ENCODE results near the gene NFIA.

Gene NFIA

DNA sequence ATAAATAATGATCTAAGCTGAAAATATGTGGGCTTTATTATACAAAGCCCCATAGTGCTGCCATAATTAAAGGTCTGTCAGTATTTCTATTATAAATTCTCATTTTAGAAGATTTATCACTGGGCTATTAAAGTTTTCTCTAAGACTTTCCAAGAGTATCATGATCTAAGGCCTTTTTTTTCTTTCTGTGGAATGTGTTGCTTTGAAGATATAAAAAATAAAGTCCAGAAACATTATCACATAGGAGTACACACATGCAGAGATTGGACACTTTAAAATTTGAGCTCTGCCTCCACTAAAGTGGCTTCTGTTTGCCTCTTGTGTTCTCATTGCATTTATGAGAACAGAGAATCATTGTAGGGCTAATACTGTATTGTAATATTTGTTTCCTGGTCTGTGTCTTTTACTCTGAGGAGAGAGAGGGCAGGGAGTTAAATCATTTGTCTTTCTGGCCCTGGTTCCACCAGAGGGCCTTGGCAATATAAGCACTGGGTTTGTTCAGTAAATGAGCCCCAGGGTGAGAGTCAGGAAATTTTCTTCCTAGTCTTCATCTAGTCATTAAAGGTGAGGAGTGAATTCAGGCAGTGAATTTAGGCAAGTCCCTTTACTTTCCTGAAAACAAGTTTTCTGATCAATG is 70.2 kb downstream of the NFIA start:
- Histone ChIP-seq H3K36me3 (ENCODE audit: insufficient read depth, low read length) (no peaks in the 10 kb centered on the region), H3K27me3 (ENCODE audit: control insufficient read depth, insufficient read depth, low read length) (no peaks in the 10 kb centered on the region), H3K4me3 (ENCODE audit: low read length) (no peak overlapping the region), H3K9ac (ENCODE audit: low read depth, low read length) (no peak overlapping the region), H3K9me3 (replicated peaks; ENCODE audit: low read length) (no peaks in the 10 kb centered on the region), H3K4me1 (ENCODE audit: control insufficient read depth, insufficient read depth, low read length) (peaks cover 8% of the 10 kb centered on the region), H3K4me2 (ENCODE audit: low read length) (no peak overlapping the region)

DNA sequence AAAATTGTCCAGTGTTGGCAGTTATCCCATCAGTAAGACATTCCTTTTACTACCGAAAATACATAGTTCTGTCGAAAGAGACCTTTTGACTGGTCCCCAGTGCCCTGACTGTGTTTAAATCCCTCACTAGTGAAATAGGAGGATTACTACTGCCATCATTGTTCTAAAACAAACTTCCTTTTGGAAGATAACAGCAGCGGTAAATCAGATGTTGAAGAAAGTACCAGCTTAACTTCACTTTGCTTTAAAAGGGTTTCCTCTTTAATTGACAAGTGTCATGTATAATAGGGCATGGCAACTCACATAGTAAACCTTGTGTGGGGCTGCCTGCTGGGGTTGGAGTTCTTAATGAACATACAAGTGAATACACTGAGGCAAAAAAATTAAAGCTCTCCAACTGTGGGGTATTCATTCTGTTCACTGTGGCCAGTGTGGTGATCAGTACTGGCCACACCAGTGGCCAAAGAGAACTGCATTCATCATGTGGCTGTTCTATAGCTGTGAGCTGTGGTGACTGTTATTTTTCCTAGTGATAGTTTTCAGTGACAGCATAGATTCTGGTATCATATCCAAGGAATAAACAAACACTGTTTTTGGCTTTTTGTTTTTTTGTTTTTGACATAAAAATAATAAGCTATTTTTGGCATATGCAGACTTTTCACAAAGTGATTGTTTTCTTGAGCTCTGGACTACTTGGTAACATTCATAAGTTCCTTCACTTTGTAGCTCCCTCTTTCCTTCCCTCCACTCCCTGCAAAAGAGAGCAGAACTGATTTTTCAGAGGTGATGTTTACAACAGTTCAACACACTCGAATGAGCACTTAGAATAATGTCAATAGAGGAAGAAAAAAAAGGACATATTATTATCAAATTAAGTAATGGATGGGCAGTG is 74.5 kb downstream of the NFIA start:
- Histone ChIP-seq H3K9ac (ENCODE audit: low read depth, low read length) (peak overlapping the region; percentile 7), H3K36me3 (ENCODE audit: insufficient read depth, low read length) (no peaks in the 10 kb centered on the region), H3K27me3 (ENCODE audit: control insufficient read depth, insufficient read depth, low read length) (no peaks in the 10 kb centered on the region), H3K9me3 (replicated peaks; ENCODE audit: low read length) (no peaks in the 10 kb centered on the region), H3K4me2 (ENCODE audit: low read length) (peak overlapping the region; percentile 29), H3K4me1 (ENCODE audit: control insufficient read depth, insufficient read depth, low read length) (peaks cover 18% of the 10 kb centered on the region), H3K4me3 (ENCODE audit: low read length) (no peak overlapping the region)

DNA sequence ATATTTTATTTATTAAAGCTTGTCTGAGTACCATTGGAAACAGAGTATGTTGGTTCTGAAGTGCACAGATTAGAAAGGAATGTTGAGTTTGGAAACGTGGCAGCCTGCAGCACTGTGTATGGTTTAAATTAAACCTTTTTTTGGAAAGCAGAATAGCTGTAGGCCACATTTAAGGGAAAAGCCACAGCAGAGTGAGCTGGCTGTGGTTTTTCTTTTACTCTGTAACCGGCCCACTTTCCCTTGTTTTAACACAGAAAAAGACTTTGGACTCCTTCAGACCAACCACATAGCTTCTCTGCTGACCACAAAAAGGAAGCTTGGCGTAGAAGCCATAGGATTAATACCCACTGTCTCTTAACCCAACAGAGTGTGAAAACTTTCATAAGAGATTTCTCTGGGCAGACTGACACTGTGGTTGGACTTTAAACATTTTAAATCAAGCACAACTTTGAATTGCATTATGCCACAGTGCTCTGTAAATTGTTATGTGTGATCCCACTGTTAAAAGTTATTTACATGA is 75.2 kb downstream of the NFIA start:
- peak overlapping the region; percentile 29 for H3K4me2 ChIP-seq (ENCODE audit: low read length)
- H3K27me3 ChIP-seq (ENCODE audit: control insufficient read depth, insufficient read depth, low read length), result no peaks in the 10 kb centered on the region
- H3K9me3 ChIP-seq (replicated peaks; ENCODE audit: low read length), result no peaks in the 10 kb centered on the region
- peak overlapping the region; percentile 7 for H3K9ac ChIP-seq (ENCODE audit: low read depth, low read length)
- H3K4me1 ChIP-seq (ENCODE audit: control insufficient read depth, insufficient read depth, low read length), result peaks cover 21% of the 10 kb centered on the region
- H3K36me3 ChIP-seq (ENCODE audit: insufficient read depth, low read length), result no peaks in the 10 kb centered on the region
- no peak overlapping the region for H3K4me3 ChIP-seq (ENCODE audit: low read length)

DNA sequence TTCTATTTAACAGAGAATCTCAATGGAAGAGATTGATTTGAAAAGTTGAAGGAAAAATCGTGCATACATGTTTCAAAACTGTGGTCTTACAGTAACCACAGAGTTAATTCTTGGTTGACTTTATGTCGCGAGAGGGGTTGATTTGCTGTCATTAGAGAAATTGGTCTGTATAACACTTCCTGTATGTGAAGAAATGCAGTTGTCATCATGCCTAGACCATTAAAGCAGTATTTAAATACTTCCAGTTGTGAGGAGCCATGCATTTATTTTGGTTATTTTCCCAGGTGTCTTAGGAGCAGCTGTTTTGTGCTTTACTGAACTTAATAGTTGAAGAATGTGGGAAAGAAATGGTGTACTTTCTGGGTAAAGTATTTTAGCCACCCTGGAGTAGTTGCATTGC is 76.2 kb downstream of the NFIA start:
- Histone ChIP-seq H3K4me3 (ENCODE audit: low read length) (no peak overlapping the region), H3K9me3 (replicated peaks; ENCODE audit: low read length) (no peaks in the 10 kb centered on the region), H3K27me3 (ENCODE audit: control insufficient read depth, insufficient read depth, low read length) (no peaks in the 10 kb centered on the region), H3K9ac (ENCODE audit: low read depth, low read length) (no peak overlapping the region), H3K4me2 (ENCODE audit: low read length) (no peak overlapping the region), H3K36me3 (ENCODE audit: insufficient read depth, low read length) (no peaks in the 10 kb centered on the region), H3K4me1 (ENCODE audit: control insufficient read depth, insufficient read depth, low read length) (peaks cover 31% of the 10 kb centered on the region)

DNA sequence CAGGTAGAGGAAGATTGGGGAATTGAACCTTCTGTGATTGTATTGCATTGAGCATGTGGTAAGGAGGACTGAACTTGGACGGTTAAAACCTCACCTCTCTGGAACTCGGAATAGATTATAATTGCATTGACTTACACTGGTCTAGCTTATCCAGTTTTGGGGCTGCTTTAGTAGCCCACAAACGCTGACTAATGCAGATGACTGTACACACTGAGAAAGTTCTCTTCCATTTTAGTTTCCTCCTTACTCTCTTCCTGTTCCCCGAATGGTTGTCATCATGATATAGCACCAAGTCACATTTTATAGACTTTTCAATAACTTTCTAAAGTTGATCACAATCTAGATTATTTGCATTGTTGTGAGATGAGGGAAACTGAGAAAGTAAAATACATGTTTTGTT is 78.2 kb downstream of the NFIA start:
- no peak overlapping the region for H3K4me2 ChIP-seq (ENCODE audit: low read length)
- H3K27me3 ChIP-seq (ENCODE audit: control insufficient read depth, insufficient read depth, low read length), result no peaks in the 10 kb centered on the region
- H3K9ac ChIP-seq (ENCODE audit: low read depth, low read length), result no peak overlapping the region

DNA sequence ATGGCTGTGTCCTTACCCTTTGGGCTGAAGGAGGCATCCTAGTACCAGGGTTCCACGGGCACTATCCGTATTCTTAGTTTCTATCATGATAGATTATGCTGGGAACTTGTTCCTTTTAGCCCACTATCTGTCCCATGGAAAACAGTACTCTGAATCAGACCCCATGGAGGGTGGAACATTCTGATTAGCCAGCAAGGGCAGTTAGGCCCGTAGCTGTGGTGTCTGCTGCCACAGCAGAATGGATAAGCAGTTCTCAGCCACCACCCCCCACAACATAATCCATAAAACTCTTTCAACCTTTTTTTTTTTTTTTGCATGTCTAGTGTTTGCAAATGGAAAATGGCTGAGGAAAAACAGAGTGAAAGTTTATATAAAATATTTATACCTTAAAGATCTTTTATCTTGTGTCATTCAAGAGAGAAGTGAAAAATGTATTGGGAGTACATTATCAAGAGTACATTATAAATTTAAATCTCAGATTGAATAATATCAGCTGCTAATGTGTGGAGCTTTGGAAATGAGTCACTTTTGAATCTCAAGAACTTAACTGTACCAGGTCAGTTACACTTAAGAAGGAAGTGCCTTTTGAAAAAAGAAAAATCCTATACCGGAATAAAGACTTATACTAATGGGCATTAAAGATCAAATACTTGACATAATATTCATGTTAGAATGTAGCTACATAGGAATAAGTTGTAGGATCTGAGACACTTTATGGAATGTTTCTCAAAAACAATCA is 80.3 kb downstream of the NFIA start:
- no peak overlapping the region for H3K4me3 ChIP-seq (ENCODE audit: low read length)
- no peak overlapping the region for H3K9ac ChIP-seq (ENCODE audit: low read depth, low read length)
- H3K27me3 ChIP-seq (ENCODE audit: control insufficient read depth, insufficient read depth, low read length), result no peaks in the 10 kb centered on the region
- H3K9me3 ChIP-seq (replicated peaks; ENCODE audit: low read length), result no peaks in the 10 kb centered on the region
- H3K36me3 ChIP-seq (ENCODE audit: insufficient read depth, low read length), result no peaks in the 10 kb centered on the region
- H3K4me1 ChIP-seq (ENCODE audit: control insufficient read depth, insufficient read depth, low read length), result peaks cover 28% of the 10 kb centered on the region
- no peak overlapping the region for H3K4me2 ChIP-seq (ENCODE audit: low read length)

More for the DNA sequence above, 78.2 kb downstream of the NFIA start:
- Histone ChIP-seq H3K4me3 (ENCODE audit: low read length) (no peak overlapping the region), H3K4me1 (ENCODE audit: control insufficient read depth, insufficient read depth, low read length) (peaks cover 37% of the 10 kb centered on the region), H3K9me3 (replicated peaks; ENCODE audit: low read length) (no peaks in the 10 kb centered on the region), H3K36me3 (ENCODE audit: insufficient read depth, low read length) (no peaks in the 10 kb centered on the region)

DNA sequence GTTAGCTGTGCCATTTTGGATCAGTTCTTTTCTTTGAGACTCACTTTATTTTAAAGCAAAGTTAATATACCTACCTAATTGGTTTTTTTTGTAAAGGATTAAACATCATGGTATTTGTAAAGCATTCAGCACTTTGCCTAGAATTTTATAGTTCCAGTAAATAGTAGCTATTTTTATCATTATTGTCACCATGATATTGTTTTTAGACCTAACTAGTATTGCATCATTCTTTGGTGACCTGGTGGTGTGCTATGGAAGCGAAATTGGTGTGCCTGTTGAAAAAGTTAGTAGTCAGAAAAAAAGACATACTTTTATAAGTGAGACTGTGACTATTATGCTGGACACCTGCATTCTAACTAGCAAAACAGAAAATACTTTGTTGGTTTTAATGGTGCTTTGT is 81.0 kb downstream of the NFIA start:
- H3K27me3 ChIP-seq (ENCODE audit: control insufficient read depth, insufficient read depth, low read length), result no peaks in the 10 kb centered on the region
- no peak overlapping the region for H3K4me3 ChIP-seq (ENCODE audit: low read length)
- H3K36me3 ChIP-seq (ENCODE audit: insufficient read depth, low read length), result no peaks in the 10 kb centered on the region
- no peaks in the 10 kb centered on the region for H3K9me3 ChIP-seq (replicated peaks; ENCODE audit: low read length)
- H3K4me2 ChIP-seq (ENCODE audit: low read length), result no peak overlapping the region
- H3K9ac ChIP-seq (ENCODE audit: low read depth, low read length), result no peak overlapping the region
- H3K4me1 ChIP-seq (ENCODE audit: control insufficient read depth, insufficient read depth, low read length), result peaks cover 24% of the 10 kb centered on the region

DNA sequence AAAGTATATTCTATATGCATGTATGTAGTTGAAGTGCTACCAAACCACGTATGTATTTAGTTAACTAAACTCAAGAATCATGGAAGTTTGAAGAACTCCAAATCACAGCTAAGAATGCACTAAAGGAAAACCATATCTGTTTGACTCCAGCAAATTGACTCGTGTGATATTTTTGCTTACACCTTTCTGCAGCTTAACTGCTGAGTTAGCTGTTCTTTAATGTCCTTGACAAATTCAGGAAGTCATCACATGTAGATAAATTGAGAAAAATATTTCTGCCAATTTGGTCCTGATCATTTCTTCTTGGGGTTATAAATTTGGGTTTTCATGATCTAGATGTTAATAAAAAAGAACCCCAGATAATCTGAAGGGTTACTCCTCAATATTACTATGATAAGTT is 83.0 kb downstream of the NFIA start:
- Histone ChIP-seq H3K4me2 (ENCODE audit: low read length) (no peak overlapping the region), H3K9ac (ENCODE audit: low read depth, low read length) (no peak overlapping the region), H3K4me1 (ENCODE audit: control insufficient read depth, insufficient read depth, low read length) (peaks cover 26% of the 10 kb centered on the region), H3K4me3 (ENCODE audit: low read length) (no peak overlapping the region), H3K9me3 (replicated peaks; ENCODE audit: low read length) (no peaks in the 10 kb centered on the region), H3K27me3 (ENCODE audit: control insufficient read depth, insufficient read depth, low read length) (no peaks in the 10 kb centered on the region), H3K36me3 (ENCODE audit: insufficient read depth, low read length) (no peaks in the 10 kb centered on the region)

DNA sequence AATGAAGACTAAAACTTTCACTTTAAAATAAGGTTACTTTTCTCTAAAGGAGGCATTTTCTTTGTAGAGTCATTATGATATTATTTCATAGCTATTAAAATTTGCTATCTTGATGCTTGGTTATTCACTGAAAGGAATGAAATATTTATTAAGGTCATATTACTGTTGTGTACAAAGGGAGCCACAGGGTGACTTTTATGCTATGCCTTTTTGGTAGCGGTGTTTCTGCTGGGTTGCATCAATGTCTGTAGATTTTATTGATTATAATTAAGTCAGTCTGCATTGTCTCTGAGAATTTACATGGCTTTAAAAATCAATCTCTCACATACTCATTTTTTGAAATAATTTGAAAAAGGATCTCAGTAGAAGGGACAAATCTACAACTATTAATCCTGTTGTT is 84.9 kb downstream of the NFIA start:
- H3K4me2 ChIP-seq (ENCODE audit: low read length), result no peak overlapping the region
- H3K36me3 ChIP-seq (ENCODE audit: insufficient read depth, low read length), result no peaks in the 10 kb centered on the region
- H3K27me3 ChIP-seq (ENCODE audit: control insufficient read depth, insufficient read depth, low read length), result no peaks in the 10 kb centered on the region
- H3K4me3 ChIP-seq (ENCODE audit: low read length), result no peak overlapping the region
- H3K9ac ChIP-seq (ENCODE audit: low read depth, low read length), result no peak overlapping the region
- H3K9me3 ChIP-seq (replicated peaks; ENCODE audit: low read length), result no peaks in the 10 kb centered on the region
- peaks cover 39% of the 10 kb centered on the region for H3K4me1 ChIP-seq (ENCODE audit: control insufficient read depth, insufficient read depth, low read length)

DNA sequence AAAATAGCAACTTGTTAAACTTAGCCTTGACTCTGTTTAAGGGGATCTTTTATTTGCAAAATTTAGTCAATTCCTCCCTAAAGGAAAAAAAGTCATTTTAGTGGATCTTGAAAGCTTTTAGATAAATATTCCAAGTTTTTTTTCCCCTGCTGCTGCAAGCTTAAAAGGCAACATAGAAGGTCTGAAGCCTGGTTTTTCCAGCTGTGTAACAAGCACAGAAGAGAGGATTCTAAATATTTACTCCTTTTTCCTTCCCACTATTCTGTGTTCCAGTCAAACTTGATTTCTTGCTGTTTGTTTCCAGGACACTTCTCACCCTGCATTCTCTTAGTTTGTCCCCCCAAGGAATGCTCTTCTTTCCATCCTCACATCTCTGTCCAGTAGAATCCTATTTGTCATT is 86.7 kb downstream of the NFIA start:
- Histone ChIP-seq H3K36me3 (ENCODE audit: insufficient read depth, low read length) (no peaks in the 10 kb centered on the region), H3K4me2 (ENCODE audit: low read length) (no peak overlapping the region), H3K4me1 (ENCODE audit: control insufficient read depth, insufficient read depth, low read length) (peaks cover 28% of the 10 kb centered on the region), H3K9me3 (replicated peaks; ENCODE audit: low read length) (no peaks in the 10 kb centered on the region), H3K4me3 (ENCODE audit: low read length) (no peak overlapping the region), H3K9ac (ENCODE audit: low read depth, low read length) (no peak overlapping the region), H3K27me3 (ENCODE audit: control insufficient read depth, insufficient read depth, low read length) (no peaks in the 10 kb centered on the region)

DNA sequence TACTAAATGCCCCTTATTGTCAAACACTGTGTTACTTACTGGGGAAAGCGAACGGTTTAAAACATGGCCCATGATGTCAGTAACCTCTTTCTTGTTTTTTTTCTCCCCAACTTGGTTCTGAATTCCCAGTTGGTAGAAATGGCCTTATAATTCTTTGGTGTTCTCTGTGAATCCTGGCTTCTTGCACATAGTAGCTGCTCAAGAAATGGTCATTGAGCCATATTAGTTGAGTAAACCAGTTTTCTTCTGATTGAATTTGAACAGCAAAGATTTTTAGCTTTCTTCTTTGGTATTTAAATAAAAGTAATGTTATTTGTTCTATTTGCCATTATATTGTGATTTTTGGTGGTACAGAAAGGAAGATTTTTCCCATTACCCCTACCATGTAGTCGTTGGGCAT is 87.3 kb downstream of the NFIA start:
- H3K27me3 ChIP-seq (ENCODE audit: control insufficient read depth, insufficient read depth, low read length), result no peaks in the 10 kb centered on the region
- no peak overlapping the region for H3K4me2 ChIP-seq (ENCODE audit: low read length)
- H3K9ac ChIP-seq (ENCODE audit: low read depth, low read length), result no peak overlapping the region
- no peaks in the 10 kb centered on the region for H3K36me3 ChIP-seq (ENCODE audit: insufficient read depth, low read length)
- no peak overlapping the region for H3K4me3 ChIP-seq (ENCODE audit: low read length)
- no peaks in the 10 kb centered on the region for H3K9me3 ChIP-seq (replicated peaks; ENCODE audit: low read length)
- peaks cover 25% of the 10 kb centered on the region for H3K4me1 ChIP-seq (ENCODE audit: control insufficient read depth, insufficient read depth, low read length)

Data from skeletal muscle satellite cell (primary cell).